Activated T-cell treated with anti-CD3 and anti-CD28 coated beads, Interleukin-2, amount 50 U/mL, for 72 hours (primary cell): ENCODE data around the gene ZNF48. TPM values are rescaled to one million over a fixed set of nuclear protein-coding genes. Genes with fewer than 3 reads are reported as not detected.

ENCODE experiments used
- ATAC-seq, 2 donors: fragments of 150-1000 bp; cut with Tn5 transposase; replicated peaks in 1 of 2; 2 replicates each; pipeline ENCODE4 v1.10.0; 2021; ENCODE audit warnings: moderate library complexity in 2 of 2, mild to moderate bottlenecking in 1 of 2
- DNase-seq, 2 donors: peaks; one replicate each; pipeline ENCODE4 v3.0.0; 2021 to 2022; ENCODE audit warnings: mixed read lengths in 1 of 2
- H3K27ac Mint-ChIP-seq: one replicate; pipeline ENCODE4 v1.8.0; 2022; ENCODE audit warnings: mild to moderate bottlenecking, moderate library complexity, mixed read lengths
- H3K27me3 Mint-ChIP-seq: one replicate; pipeline ENCODE4 v1.8.0; 2022; ENCODE audit warnings: low read depth, mixed read lengths
- H3K36me3 Mint-ChIP-seq, 2 donors: one replicate each; pipeline ENCODE4 v1.8.0; 2022; ENCODE audit warnings: mixed read lengths in 2 of 2, mild to moderate bottlenecking in 1 of 2; ENCODE audit not compliant: insufficient read depth in 2 of 2
- H3K4me1 Mint-ChIP-seq: one replicate; pipeline ENCODE4 v1.8.0; 2022; ENCODE audit warnings: low read depth, mixed read lengths
- H3K4me3 Mint-ChIP-seq, 2 donors: one replicate each; pipeline ENCODE4 v1.8.0; 2022; ENCODE audit warnings: mild to moderate bottlenecking in 2 of 2, mixed read lengths in 2 of 2, moderate library complexity in 2 of 2
- H3K9me3 Mint-ChIP-seq, 2 donors: one replicate each; pipeline ENCODE4 v1.8.0; 2022; ENCODE audit warnings: mixed read lengths in 2 of 2
- total RNA-seq, 2 donors: library from RNA; stranded (reverse); gene quantifications; one replicate each; pipeline ENCODE4 v1.2.3, GENCODE V29; 2022

Gene ZNF48
- total RNA-seq, 2 donors from 2014 or later, result 10.5 to 13.1 TPM

GRCh38 chr16:30376461-30376902, 18.7 kb upstream of the ZNF48 start:
- Mint-ChIP-seq H3K36me3 (peaks cover 9 to 11% of the 10 kb centered on the region in 2 donors), H3K4me1 (peaks cover 48% of the 10 kb centered on the region), H3K27ac (peak overlapping the region; percentile 40), H3K27me3 (no peaks in the 10 kb centered on the region), H3K4me3 (peak overlapping the region in 1 of 2 donors; percentile 92), H3K9me3 (peaks cover 0 to 2% of the 10 kb centered on the region in 2 donors)
- ATAC-seq (no peak), DNase-seq (no peak)

- no peak for DNase-seq
- H3K27ac Mint-ChIP-seq, result peak overlapping the region; percentile 100
- ATAC-seq, result no peak
- H3K4me3 Mint-ChIP-seq, result peak overlapping the region; percentile 92 to 99
- no peaks in the 10 kb centered on the region for H3K27me3 Mint-ChIP-seq
- H3K36me3 Mint-ChIP-seq, result peaks cover 9 to 11% of the 10 kb centered on the region in 2 donors
- H3K9me3 Mint-ChIP-seq, result peaks cover 0 to 2% of the 10 kb centered on the region in 2 donors
- H3K4me1 Mint-ChIP-seq, result peaks cover 46% of the 10 kb centered on the region
Measured at GRCh38 chr16:30377050-30377811, 18.0 kb upstream of the ZNF48 start.

- Mint-ChIP-seq H3K27ac (peak overlapping the region; percentile 100), H3K27me3 (no peaks in the 10 kb centered on the region), H3K4me1 (peaks cover 52% of the 10 kb centered on the region), H3K9me3 (peaks cover 0 to 2% of the 10 kb centered on the region in 2 donors), H3K36me3 (peaks cover 9 to 11% of the 10 kb centered on the region in 2 donors), H3K4me3 (peak overlapping the region; percentile 92 to 99)
- DNase-seq (peak; percentile 92 to 93), ATAC-seq (peak; percentile 57 to 59)
Measured at GRCh38 chr16:30377812-30378235, 17.4 kb upstream of the ZNF48 start.

GRCh38 chr16:30378236-30379157, 16.7 kb upstream of the ZNF48 start:
- peaks cover 0 to 2% of the 10 kb centered on the region in 2 donors for H3K9me3 Mint-ChIP-seq
- peak overlapping the region; percentile 92 to 99 for H3K4me3 Mint-ChIP-seq
- H3K36me3 Mint-ChIP-seq, result peaks cover 9 to 11% of the 10 kb centered on the region in 2 donors
- H3K4me1 Mint-ChIP-seq, result peaks cover 58% of the 10 kb centered on the region
- no peaks in the 10 kb centered on the region for H3K27me3 Mint-ChIP-seq
- H3K27ac Mint-ChIP-seq, result peak overlapping the region; percentile 100
- DNase-seq, result peak; percentile 99
- peak; percentile 87 to 90 for ATAC-seq

GRCh38 chr16:30379158-30379783, 15.9 kb upstream of the ZNF48 start:
- Mint-ChIP-seq H3K9me3 (peaks cover 0 to 2% of the 10 kb centered on the region in 2 donors), H3K4me1 (peaks cover 65% of the 10 kb centered on the region), H3K27me3 (no peaks in the 10 kb centered on the region), H3K36me3 (peaks cover 9 to 13% of the 10 kb centered on the region in 2 donors), H3K4me3 (peak overlapping the region; percentile 92 to 99), H3K27ac (no peak overlapping the region)
- ATAC-seq (no peak), DNase-seq (no peak)

- DNase-seq (no peak), ATAC-seq (no peak)
- H3K27ac Mint-ChIP-seq, result peak overlapping the region; percentile 93
- peaks cover 0 to 2% of the 10 kb centered on the region in 2 donors for H3K9me3 Mint-ChIP-seq
- peaks cover 65% of the 10 kb centered on the region for H3K4me1 Mint-ChIP-seq
- H3K36me3 Mint-ChIP-seq, result peaks cover 9 to 13% of the 10 kb centered on the region in 2 donors
- peak overlapping the region; percentile 92 to 99 for H3K4me3 Mint-ChIP-seq
- no peaks in the 10 kb centered on the region for H3K27me3 Mint-ChIP-seq
Measured at GRCh38 chr16:30380072-30380802, 15.0 kb upstream of the ZNF48 start.

- H3K9me3 Mint-ChIP-seq, result peaks cover 0 to 2% of the 10 kb centered on the region in 2 donors
- no peak for DNase-seq
- peak overlapping the region; percentile 93 for H3K27ac Mint-ChIP-seq
- ATAC-seq, result no peak
- H3K4me1 Mint-ChIP-seq, result peaks cover 65% of the 10 kb centered on the region
- no peaks in the 10 kb centered on the region for H3K27me3 Mint-ChIP-seq
- H3K4me3 Mint-ChIP-seq, result peak overlapping the region; percentile 85 to 92
- peaks cover 9 to 13% of the 10 kb centered on the region in 2 donors for H3K36me3 Mint-ChIP-seq
Measured at GRCh38 chr16:30380803-30381208, 14.4 kb upstream of the ZNF48 start.

- Mint-ChIP-seq H3K9me3 (peaks cover 0 to 2% of the 10 kb centered on the region in 2 donors), H3K27ac (peak overlapping the region; percentile 93), H3K4me1 (peaks cover 65% of the 10 kb centered on the region), H3K27me3 (no peaks in the 10 kb centered on the region), H3K36me3 (peaks cover 9 to 13% of the 10 kb centered on the region in 2 donors), H3K4me3 (peak overlapping the region; percentile 85 to 92)
- peak; percentile 44 to 65 for DNase-seq
- no peak for ATAC-seq
Measured at GRCh38 chr16:30381291-30382041, 13.8 kb upstream of the ZNF48 start.

GRCh38 chr16:30382111-30382881, 12.9 kb upstream of the ZNF48 start, which contains the start of gene SEPTIN1:
TSS of gene SEPTIN1 (minus strand) at chr16:30382561. CDS start at chr16:30382542, 19 bp downstream.
- peaks cover 61% of the 10 kb centered on the region for H3K4me1 Mint-ChIP-seq
- H3K4me3 Mint-ChIP-seq, result peak within 1 kb of the TSS; percentile 85 to 92
- H3K27ac Mint-ChIP-seq, result peak within 1 kb of the TSS; percentile 93
- peaks cover 0 to 2% of the 10 kb centered on the region in 2 donors for H3K9me3 Mint-ChIP-seq
- DNase-seq, result peak; percentile 83 to 84
- H3K36me3 Mint-ChIP-seq, result peaks cover 7 to 13% of the 10 kb centered on the region in 2 donors
- ATAC-seq, result peak; percentile 38 to 46
- no peaks in the 10 kb centered on the region for H3K27me3 Mint-ChIP-seq

- Mint-ChIP-seq H3K36me3 (peaks cover 4 to 10% of the 10 kb centered on the region in 2 donors), H3K27me3 (no peaks in the 10 kb centered on the region), H3K9me3 (peaks cover 0 to 2% of the 10 kb centered on the region in 2 donors), H3K27ac (peak overlapping the region; percentile 72), H3K4me3 (peak overlapping the region; percentile 85 to 92), H3K4me1 (peaks cover 51% of the 10 kb centered on the region)
- no peak for DNase-seq
- ATAC-seq, result no peak
Measured at GRCh38 chr16:30383521-30383920, 11.7 kb upstream of the ZNF48 start.
